Fibroblast of lung (primary cell): ENCODE measurements around the gene SIGLEC7. TPM values are rescaled to one million over a fixed set of nuclear protein-coding genes. Genes with fewer than 3 reads are reported as not detected.

ENCODE experiments used
- DNase-seq, 2 donors: peaks; one replicate each; pipeline versions ENCODE4 v3.0.0 to v3.0.0-alpha.2; 2010; ENCODE audit warnings: low read depth in 2 of 2
- H2AFZ ChIP-seq: 2 replicates; pipeline ENCODE4 v1.5.1; 2012; ENCODE audit warnings: low read length, control low read depth, inconsistent platforms
- H3K27ac ChIP-seq: 2 replicates; pipeline ENCODE4 v1.5.1; 2011; ENCODE audit warnings: low read length, control low read depth; ENCODE audit not compliant: insufficient read depth
- H3K27me3 ChIP-seq: 2 replicates; pipeline ENCODE4 v1.5.1; 2011; ENCODE audit warnings: mild to moderate bottlenecking, low read length; ENCODE audit not compliant: control insufficient read depth, insufficient read depth
- H3K36me3 ChIP-seq: 2 replicates; pipeline ENCODE4 v1.5.1; 2011; ENCODE audit warnings: low read length; ENCODE audit not compliant: control insufficient read depth, insufficient read depth
- H3K4me1 ChIP-seq: 2 replicates; pipeline ENCODE4 v1.5.1; 2011; ENCODE audit warnings: low read length; ENCODE audit not compliant: control insufficient read depth, insufficient read depth; ENCODE audit errors: extremely low read depth
- H3K4me2 ChIP-seq: 2 replicates; pipeline ENCODE4 v1.5.1; 2011; ENCODE audit warnings: low read length, control low read depth; ENCODE audit not compliant: insufficient read depth; ENCODE audit errors: extremely low read depth
- H3K4me3 ChIP-seq, 4 experiments: fragments of 200-600 bp in 1 of 4; sonication (generic) in 1 of 4; replicated peaks in 1 of 4; 2 replicates each; pipeline ENCODE4 v1.5.1; 2011 to 2016; ENCODE audit warnings: low read length in 4 of 4, low read depth in 3 of 4, mild to moderate bottlenecking in 3 of 4, control low read depth in 2 of 4, inconsistent platforms in 1 of 4, mixed read lengths in 1 of 4; ENCODE audit not compliant: insufficient read depth in 1 of 4; ENCODE audit errors: control extremely low read depth in 1 of 4
- H3K79me2 ChIP-seq: 2 replicates; pipeline ENCODE4 v1.5.1; 2012; ENCODE audit warnings: mild to moderate bottlenecking, low read length, inconsistent platforms; ENCODE audit not compliant: control insufficient read depth, insufficient read depth
- H3K9ac ChIP-seq: 2 replicates; pipeline ENCODE4 v1.5.1; 2011; ENCODE audit warnings: mild to moderate bottlenecking, low read length, control low read depth; ENCODE audit not compliant: insufficient read depth
- H3K9me3 ChIP-seq: 2 replicates; pipeline ENCODE4 v1.5.1; 2012; ENCODE audit warnings: low read depth, low read length; ENCODE audit not compliant: control insufficient read depth, insufficient read depth
- H4K20me1 ChIP-seq: 2 replicates; pipeline ENCODE4 v1.5.1; 2011; ENCODE audit warnings: low read length; ENCODE audit not compliant: control insufficient read depth, insufficient read depth; ENCODE audit errors: extremely low read depth
- EZH2 ChIP-seq: IDR thresholded peaks from 2 replicates; pipeline ENCODE4 v1.5.1; 2012; ENCODE audit warnings: low read length, control low read depth, mild to moderate bottlenecking; ENCODE audit errors: missing control alignments
- polyA plus RNA-seq, 2 donors: library from polyadenylated mRNA; depleted of rRNA in 1 of 2; stranded (reverse) in 1 of 2; unstranded in 1 of 2; fragments of >200 nt; gene quantifications; 2 replicates each; pipeline ENCODE4 v1.2.1, GENCODE V29; 2011 to 2012; ENCODE audit warnings: missing spikeins in 1 of 2
- total RNA-seq: library from RNA; depleted of rRNA; stranded (reverse); fragments of >200 nt; gene quantifications from 2 replicates; pipeline ENCODE4 v1.2.1, GENCODE V29; 2014
- TF ChIP-seq, protein P1 (sequence below), 2 donors: IDR thresholded peaks in 1 of 2; conservative IDR thresholded peaks in 1 of 2; 1 replicate in 1 of 2; 2 replicates in 1 of 2; pipeline ENCODE4 v1.5.1; 2011 to 2012; ENCODE audit warnings: low read length in 2 of 2, control low read depth in 1 of 2, inconsistent platforms in 1 of 2, low read depth in 1 of 2, mild to moderate bottlenecking in 1 of 2

Gene SIGLEC7
- total and polyA plus RNA-seq, 2 donors (not counting 1 experiment from before 2014, with no cell fraction given), result not detected

DNA sequence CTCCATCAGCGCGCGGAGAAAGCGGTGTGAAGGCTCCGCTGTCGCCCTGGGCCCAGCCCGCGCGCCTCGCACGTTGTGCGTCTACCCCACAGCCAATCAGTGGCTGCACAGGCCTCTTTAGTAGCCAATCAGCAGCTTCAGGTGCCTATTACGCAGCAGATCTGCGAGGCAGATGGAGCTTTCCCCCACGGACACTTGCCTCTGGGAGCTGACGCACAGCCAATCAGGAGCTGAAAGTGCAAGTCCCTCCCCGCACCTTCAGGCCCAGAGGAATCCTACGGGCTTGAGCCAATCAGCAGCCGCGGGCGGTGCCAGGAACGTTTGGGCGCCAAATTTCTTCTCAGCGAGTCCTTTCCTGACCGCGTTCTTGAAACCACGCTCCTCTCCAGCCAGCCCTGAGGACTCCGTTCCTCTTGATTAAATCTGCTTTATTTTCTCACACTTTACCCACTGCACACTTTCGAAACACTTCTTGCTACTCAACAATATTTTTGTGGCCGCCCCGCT lies 39.9 kb downstream of the SIGLEC7 start:
- H2AFZ ChIP-seq, result no peak overlapping the region
- H3K36me3 ChIP-seq, result no peaks in the 10 kb centered on the region
- H3K27me3 ChIP-seq, result no peaks in the 10 kb centered on the region
- H3K4me1 ChIP-seq, result no peaks in the 10 kb centered on the region
- H3K27ac ChIP-seq, result no peak overlapping the region
- TF ChIP-seq, protein P1, sequence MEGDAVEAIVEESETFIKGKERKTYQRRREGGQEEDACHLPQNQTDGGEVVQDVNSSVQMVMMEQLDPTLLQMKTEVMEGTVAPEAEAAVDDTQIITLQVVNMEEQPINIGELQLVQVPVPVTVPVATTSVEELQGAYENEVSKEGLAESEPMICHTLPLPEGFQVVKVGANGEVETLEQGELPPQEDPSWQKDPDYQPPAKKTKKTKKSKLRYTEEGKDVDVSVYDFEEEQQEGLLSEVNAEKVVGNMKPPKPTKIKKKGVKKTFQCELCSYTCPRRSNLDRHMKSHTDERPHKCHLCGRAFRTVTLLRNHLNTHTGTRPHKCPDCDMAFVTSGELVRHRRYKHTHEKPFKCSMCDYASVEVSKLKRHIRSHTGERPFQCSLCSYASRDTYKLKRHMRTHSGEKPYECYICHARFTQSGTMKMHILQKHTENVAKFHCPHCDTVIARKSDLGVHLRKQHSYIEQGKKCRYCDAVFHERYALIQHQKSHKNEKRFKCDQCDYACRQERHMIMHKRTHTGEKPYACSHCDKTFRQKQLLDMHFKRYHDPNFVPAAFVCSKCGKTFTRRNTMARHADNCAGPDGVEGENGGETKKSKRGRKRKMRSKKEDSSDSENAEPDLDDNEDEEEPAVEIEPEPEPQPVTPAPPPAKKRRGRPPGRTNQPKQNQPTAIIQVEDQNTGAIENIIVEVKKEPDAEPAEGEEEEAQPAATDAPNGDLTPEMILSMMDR (conservative IDR thresholded peaks at IDR 0.05 in 1 of 2, IDR thresholded peaks at IDR 0.05 in 1 of 2; ENCODE audit: low read depth in 1 of 2, low read length in 2 of 2), result no peak
- TF ChIP-seq EZH2, result no peak
- no peaks in the 10 kb centered on the region for H3K9me3 ChIP-seq
- no peaks in the 10 kb centered on the region for H4K20me1 ChIP-seq
- no peak for DNase-seq
- no peak overlapping the region for H3K4me2 ChIP-seq
- H3K79me2 ChIP-seq, result no peaks in the 10 kb centered on the region
- H3K9ac ChIP-seq, result no peak overlapping the region
- no peak overlapping the region for H3K4me3 ChIP-seq

DNA sequence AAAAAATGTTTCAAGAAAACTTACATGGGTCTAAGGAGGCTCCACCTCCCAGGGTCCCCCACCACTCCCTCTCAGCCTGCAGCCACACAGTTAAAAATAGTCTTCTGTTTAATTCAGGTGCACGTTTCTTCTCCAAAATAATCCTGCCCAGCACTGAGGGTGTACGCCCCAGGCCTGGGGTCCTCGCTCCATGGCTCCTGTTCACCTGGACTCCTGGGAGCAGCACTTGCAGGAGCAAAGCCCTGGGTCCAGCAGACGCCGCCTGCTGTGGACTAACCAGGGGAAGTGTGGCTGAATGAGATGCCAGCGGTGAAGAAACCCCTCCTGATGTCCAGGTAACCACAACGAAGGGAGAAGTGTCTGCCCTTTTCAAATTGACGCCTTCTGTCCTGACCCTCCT lies 41.5 kb downstream of the SIGLEC7 start:
- H3K27ac ChIP-seq, result no peak overlapping the region
- no peaks in the 10 kb centered on the region for H3K4me1 ChIP-seq
- no peaks in the 10 kb centered on the region for H3K79me2 ChIP-seq
- no peak overlapping the region for H3K4me3 ChIP-seq
- DNase-seq, result no peak
- H3K9ac ChIP-seq, result no peak overlapping the region
- H3K4me2 ChIP-seq, result no peak overlapping the region
- no peaks in the 10 kb centered on the region for H4K20me1 ChIP-seq
- H3K9me3 ChIP-seq, result no peaks in the 10 kb centered on the region
- no peaks in the 10 kb centered on the region for H3K27me3 ChIP-seq
- no peak overlapping the region for H2AFZ ChIP-seq
- TF ChIP-seq, protein P1 (conservative IDR thresholded peaks at IDR 0.05 in 1 of 2, IDR thresholded peaks at IDR 0.05 in 1 of 2; ENCODE audit: low read depth in 1 of 2, low read length in 2 of 2), result no peak
- no peak for TF ChIP-seq EZH2
- no peaks in the 10 kb centered on the region for H3K36me3 ChIP-seq

DNA sequence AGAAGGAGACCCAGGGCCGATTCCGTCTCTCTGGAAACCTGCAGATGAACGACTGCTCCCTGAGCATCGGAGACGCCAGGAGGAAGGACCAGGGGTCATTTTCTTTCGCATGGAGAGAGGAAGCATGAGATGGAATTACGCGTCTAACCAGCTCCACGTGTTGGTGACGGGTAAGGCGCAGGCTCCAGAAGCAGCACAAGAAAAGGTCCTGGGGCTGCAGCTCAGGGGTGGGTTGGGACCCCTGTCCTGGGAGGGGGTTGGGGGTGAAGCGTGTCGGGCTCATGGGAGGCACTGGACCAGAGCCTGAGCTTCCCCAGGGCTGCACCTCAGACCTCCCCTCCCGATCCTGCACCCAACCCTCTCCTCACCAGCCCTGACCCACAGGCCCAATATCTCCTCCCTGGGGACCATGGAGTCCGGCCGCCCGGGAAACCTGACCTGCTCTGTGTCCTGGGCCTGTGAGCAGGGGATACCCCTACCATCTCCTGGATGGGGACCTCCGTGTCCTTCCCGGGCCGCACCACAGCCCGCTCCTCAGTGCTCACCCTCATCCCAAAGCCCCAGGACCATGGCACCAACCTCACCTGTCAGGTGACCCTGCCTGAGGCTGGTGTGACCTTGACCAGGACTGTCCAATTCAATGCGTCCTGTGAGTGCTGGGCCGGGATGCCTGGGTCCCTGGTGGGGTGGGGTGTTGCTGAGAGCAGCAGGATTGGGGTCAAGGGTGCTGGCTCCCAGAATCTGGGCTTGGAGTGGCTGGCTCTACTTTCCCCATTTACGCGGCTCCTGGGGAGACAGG lies 43.2 kb downstream of the SIGLEC7 start:
- Histone ChIP-seq H4K20me1 (no peaks in the 10 kb centered on the region), H3K36me3 (no peaks in the 10 kb centered on the region), H3K27me3 (no peaks in the 10 kb centered on the region), H3K79me2 (no peaks in the 10 kb centered on the region), H3K9ac (no peak overlapping the region), H3K4me3 (no peak overlapping the region), H3K9me3 (no peaks in the 10 kb centered on the region), H3K4me2 (no peak overlapping the region), H3K27ac (no peak overlapping the region), H2AFZ (no peak overlapping the region), H3K4me1 (no peaks in the 10 kb centered on the region)
- TF ChIP-seq, protein P1 (conservative IDR thresholded peaks at IDR 0.05 in 1 of 2, IDR thresholded peaks at IDR 0.05 in 1 of 2; ENCODE audit: low read depth in 1 of 2, low read length in 2 of 2), result no peak
- no peak for TF ChIP-seq EZH2
- no peak for DNase-seq
